Measurements from ENCODE around the gene METRN. TPM values are rescaled to one million over a fixed set of nuclear protein-coding genes. Genes with fewer than 3 reads are reported as not detected.
A peak's percentile ranks its signal among the peaks of the same experiment; 100 is the strongest.

METRN gene
- total RNA-seq, 1 experiment from 2014 or later = 69.5 TPM

DNA sequence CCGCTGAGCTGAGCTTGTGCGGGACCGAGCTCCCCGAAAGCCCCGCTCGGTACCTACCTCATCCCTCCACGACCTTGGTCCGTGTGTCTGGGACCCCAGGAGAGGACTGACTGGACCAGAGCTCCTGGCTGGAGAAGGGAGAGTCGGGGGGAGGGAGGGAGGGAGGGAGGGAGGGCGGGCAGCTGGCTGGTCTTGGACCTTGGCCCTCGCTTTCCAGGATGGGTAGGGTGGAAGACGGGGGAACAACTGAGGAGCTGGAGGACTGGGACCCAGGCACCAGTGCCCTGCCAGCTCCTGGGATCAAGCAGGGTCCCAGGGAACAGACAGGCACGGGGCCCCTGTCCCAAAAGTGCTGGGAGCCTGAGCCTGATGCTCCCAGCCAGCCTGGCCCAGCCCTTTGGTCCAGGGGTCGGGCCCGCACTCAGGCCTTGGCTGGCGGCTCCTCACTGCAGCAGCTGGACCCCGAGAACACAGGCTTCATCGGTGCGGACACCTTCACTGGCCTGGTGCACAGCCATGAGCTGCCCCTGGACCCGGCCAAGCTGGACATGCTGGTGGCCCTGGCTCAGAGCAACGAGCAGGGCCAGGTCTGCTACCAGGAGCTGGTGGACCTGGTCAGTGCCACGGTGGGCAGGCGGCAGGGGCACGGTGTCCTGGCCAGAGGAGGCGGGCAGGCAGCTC, 38.9 kb upstream of the METRN start:
- DNase-seq (ENCODE audit: unreplicated experiment) = no peak
- H3K9me3 Mint-ChIP-seq (ENCODE audit: unreplicated experiment) = no peaks in the 10 kb centered on the region
- ChIA-PET CTCF (interaction anchor here (0.6 to 0.8 kb wide), 4 partner anchors 8 to 117 kb away, joined by 3 to 5 read pairs (median 3); partner anchors contain the start of gene RHOT2), POLR2A (interaction anchor here (0.6 to 2.0 kb wide), 11 partner anchors 8 to 86 kb away, joined by 3 to 17 read pairs (median 3); partner anchors contain the start of genes ANTKMT, JMJD8, RAB40C and RHOT2)
- H3K27ac Mint-ChIP-seq (ENCODE audit: low read depth, unreplicated experiment) = no peak overlapping the region
- TF ChIP-seq, protein P1, sequence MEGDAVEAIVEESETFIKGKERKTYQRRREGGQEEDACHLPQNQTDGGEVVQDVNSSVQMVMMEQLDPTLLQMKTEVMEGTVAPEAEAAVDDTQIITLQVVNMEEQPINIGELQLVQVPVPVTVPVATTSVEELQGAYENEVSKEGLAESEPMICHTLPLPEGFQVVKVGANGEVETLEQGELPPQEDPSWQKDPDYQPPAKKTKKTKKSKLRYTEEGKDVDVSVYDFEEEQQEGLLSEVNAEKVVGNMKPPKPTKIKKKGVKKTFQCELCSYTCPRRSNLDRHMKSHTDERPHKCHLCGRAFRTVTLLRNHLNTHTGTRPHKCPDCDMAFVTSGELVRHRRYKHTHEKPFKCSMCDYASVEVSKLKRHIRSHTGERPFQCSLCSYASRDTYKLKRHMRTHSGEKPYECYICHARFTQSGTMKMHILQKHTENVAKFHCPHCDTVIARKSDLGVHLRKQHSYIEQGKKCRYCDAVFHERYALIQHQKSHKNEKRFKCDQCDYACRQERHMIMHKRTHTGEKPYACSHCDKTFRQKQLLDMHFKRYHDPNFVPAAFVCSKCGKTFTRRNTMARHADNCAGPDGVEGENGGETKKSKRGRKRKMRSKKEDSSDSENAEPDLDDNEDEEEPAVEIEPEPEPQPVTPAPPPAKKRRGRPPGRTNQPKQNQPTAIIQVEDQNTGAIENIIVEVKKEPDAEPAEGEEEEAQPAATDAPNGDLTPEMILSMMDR (IDR thresholded peaks at IDR 0.05; ENCODE audit: unreplicated experiment) = no peak
- peaks cover 49% of the 10 kb centered on the region for H3K36me3 Mint-ChIP-seq (ENCODE audit: insufficient read depth, unreplicated experiment)
- no peaks in the 10 kb centered on the region for H3K4me1 Mint-ChIP-seq (ENCODE audit: insufficient read depth, unreplicated experiment)
- BruUV-seq (replicated peaks) = no TSS peak
- H3K4me3 Mint-ChIP-seq (ENCODE audit: unreplicated experiment) = no peak overlapping the region
- H3K27me3 Mint-ChIP-seq (ENCODE audit: insufficient read depth, unreplicated experiment) = no peaks in the 10 kb centered on the region
- intact Hi-C loops (cut with micrococcal nuclease) = no loop called here

DNA sequence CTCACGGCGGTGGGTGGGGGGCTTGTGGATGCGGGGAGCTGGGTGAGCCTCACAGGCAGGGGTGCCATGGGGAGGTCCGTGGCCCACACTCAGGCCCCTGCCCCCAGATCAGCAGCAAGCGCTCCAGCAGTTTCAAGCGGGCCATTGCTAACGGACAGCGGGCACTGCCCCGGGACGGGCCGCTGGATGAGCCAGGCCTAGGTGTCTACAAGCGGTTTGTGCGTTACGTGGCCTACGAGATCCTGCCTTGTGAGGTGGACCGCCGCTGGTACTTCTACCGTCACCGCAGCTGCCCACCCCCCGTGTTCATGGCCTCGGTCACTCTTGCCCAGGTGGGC, 38.4 kb upstream of the METRN start:
- POLR2A ChIA-PET = interaction anchor here (0.6 to 2.0 kb wide), 7 partner anchors 9 to 83 kb away, joined by 3 to 17 read pairs (median 3); partner anchors contain the start of genes ANTKMT, RHOT2 and WDR24
- intact Hi-C loops (cut with micrococcal nuclease) = no loop called here
- no peaks in the 10 kb centered on the region for H3K9me3 Mint-ChIP-seq (ENCODE audit: unreplicated experiment)

DNA sequence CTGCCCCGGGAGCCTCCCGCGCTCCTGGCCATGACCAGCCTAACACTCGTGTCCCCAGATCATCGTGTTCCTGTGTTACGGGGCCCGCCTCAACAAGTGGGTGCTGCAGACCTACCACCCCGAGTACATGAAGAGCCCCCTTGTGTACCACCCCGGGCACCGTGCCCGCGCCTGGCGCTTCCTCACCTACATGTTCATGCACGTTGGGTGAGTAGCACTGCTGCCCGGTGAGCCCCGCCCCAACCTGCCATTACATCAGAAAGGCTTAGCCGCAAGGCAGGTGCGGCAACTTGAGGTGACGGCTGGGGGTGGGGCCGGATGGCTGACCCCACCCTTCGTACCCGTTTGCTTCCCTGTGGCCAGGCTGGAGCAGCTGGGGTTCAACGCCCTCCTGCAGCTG, 38.0 kb upstream of the METRN start:
- DNase-seq (ENCODE audit: unreplicated experiment) = peak; percentile 91
- H3K4me1 Mint-ChIP-seq (ENCODE audit: insufficient read depth, unreplicated experiment) = no peaks in the 10 kb centered on the region
- H3K9me3 Mint-ChIP-seq (ENCODE audit: unreplicated experiment) = no peaks in the 10 kb centered on the region
- peak overlapping the region; percentile 14 for H3K4me3 Mint-ChIP-seq (ENCODE audit: unreplicated experiment)
- H3K36me3 Mint-ChIP-seq (ENCODE audit: insufficient read depth, unreplicated experiment) = peaks cover 51% of the 10 kb centered on the region
- no peak overlapping the region for H3K27ac Mint-ChIP-seq (ENCODE audit: low read depth, unreplicated experiment)
- H3K27me3 Mint-ChIP-seq (ENCODE audit: insufficient read depth, unreplicated experiment) = no peaks in the 10 kb centered on the region
- CTCF ChIA-PET = interaction anchor here (0.8 kb wide), 1 partner anchor 9 kb away, joined by 5 read pairs; the partner anchor contains the start of gene RHOT2
- intact Hi-C loops (cut with micrococcal nuclease) = no loop called here
- POLR2A ChIA-PET = interaction anchor here (0.6 to 2.0 kb wide), 6 partner anchors 9 to 84 kb away, joined by 3 to 17 read pairs (median 4); partner anchors contain the start of genes ANTKMT, RHOT2 and WDR24
- no TSS peak for BruUV-seq (replicated peaks)
- TF ChIP-seq, protein P1 (IDR thresholded peaks at IDR 0.05; ENCODE audit: unreplicated experiment) = no peak

More for the DNA sequence above, 38.4 kb upstream of the METRN start:
- CTCF ChIA-PET = interaction anchor here (0.6 to 0.8 kb wide), 4 partner anchors 9 to 117 kb away, joined by 3 to 5 read pairs (median 3); partner anchors contain the start of gene RHOT2
- TF ChIP-seq, protein P1 (IDR thresholded peaks at IDR 0.05; ENCODE audit: unreplicated experiment) = no peak
- Mint-ChIP-seq H3K4me1 (ENCODE audit: insufficient read depth, unreplicated experiment) (no peaks in the 10 kb centered on the region), H3K27me3 (ENCODE audit: insufficient read depth, unreplicated experiment) (no peaks in the 10 kb centered on the region), H3K36me3 (ENCODE audit: insufficient read depth, unreplicated experiment) (peaks cover 49% of the 10 kb centered on the region), H3K4me3 (ENCODE audit: unreplicated experiment) (peak overlapping the region; percentile 14), H3K27ac (ENCODE audit: low read depth, unreplicated experiment) (no peak overlapping the region)
- no peak for DNase-seq (ENCODE audit: unreplicated experiment)
- BruUV-seq (replicated peaks) = no TSS peak

DNA sequence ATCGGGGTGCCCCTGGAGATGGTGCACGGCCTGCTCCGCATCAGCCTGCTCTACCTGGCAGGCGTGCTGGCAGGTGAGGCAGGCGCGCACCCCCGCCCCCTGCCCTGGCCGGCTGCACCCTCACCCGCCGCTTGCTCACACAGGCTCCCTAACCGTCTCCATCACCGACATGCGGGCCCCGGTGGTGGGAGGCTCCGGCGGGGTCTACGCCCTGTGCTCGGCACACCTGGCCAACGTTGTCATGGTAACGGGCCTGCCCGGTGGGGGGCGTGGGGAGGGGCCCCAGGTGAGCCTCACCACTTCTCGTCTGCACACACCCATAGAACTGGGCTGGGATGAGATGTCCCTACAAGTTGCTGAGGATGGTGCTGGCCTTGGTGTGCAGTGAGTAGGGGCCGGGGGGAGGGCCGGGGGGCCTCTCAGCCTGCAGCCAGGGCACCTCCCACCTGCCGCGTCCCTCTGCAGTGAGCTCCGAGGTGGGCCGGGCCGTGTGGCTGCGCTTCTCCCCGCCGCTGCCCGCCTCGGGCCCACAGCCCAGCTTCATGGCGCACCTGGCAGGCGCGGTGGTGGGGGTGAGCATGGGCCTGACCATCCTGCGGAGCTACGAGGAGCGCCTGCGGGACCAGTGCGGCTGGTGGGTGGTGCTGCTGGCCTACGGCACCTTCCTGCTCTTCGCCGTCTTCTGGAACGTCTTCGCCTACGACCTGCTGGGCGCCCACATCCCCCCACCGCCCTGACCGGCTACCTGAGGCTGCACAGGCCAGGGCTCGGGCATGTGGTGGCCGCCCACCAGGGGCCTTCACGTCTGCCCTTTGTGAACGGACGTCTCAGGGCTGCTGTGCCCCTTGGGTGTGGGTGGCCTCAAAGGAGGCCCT, 37.4 kb upstream of the METRN start:
- POLR2A ChIA-PET = interaction anchor here (0.6 to 3.9 kb wide), 6 partner anchors 9 to 90 kb away, joined by 3 to 17 read pairs (median 4); partner anchors contain the start of genes ANTKMT, CCDC78 and HAGHL
- intact Hi-C loops (cut with micrococcal nuclease) = no loop called here
- H3K4me3 Mint-ChIP-seq (ENCODE audit: unreplicated experiment) = no peak overlapping the region
- H3K9me3 Mint-ChIP-seq (ENCODE audit: unreplicated experiment) = no peaks in the 10 kb centered on the region
- no TSS peak for BruUV-seq (replicated peaks)
- TF ChIP-seq, protein P1 (IDR thresholded peaks at IDR 0.05; ENCODE audit: unreplicated experiment) = no peak
- H3K27ac Mint-ChIP-seq (ENCODE audit: low read depth, unreplicated experiment) = no peak overlapping the region
- no peaks in the 10 kb centered on the region for H3K27me3 Mint-ChIP-seq (ENCODE audit: insufficient read depth, unreplicated experiment)
- H3K4me1 Mint-ChIP-seq (ENCODE audit: insufficient read depth, unreplicated experiment) = no peaks in the 10 kb centered on the region
- H3K36me3 Mint-ChIP-seq (ENCODE audit: insufficient read depth, unreplicated experiment) = peaks cover 58% of the 10 kb centered on the region
- CTCF ChIA-PET = interaction anchor here (1.6 kb wide), 1 partner anchor 8 kb away, joined by 6 read pairs; no protein-coding TSS in a partner anchor
- DNase-seq (ENCODE audit: unreplicated experiment) = no peak
